Stimulated activated CD4-positive, alpha-beta T cell treated with anti-CD3 and anti-CD28 coated beads, Interleukin-1b, Interleukin-23, amount 100 ng/mL, for 48 hours (primary cell): ENCODE measurements around the gene SCUBE2.
"Not testable (repeated sequence)": the region's sequence is repeated elsewhere in the genome, so short reads cannot be mapped to it uniquely, and the experiment has no call there.

ENCODE experiments used
- DNase-seq: peaks from one replicate; pipeline ENCODE4 v3.0.0-alpha.2; 2020

The SCUBE2 gene

GRCh38 chr11:9003573-9004182 is 87.7 kb downstream of the SCUBE2 start, which contains the start of gene NRIP3:
Gene NRIP3, minus strand, starts transcription at chr11:9004001. Its CDS starts 66 bp downstream, at chr11:9003935.
- DNase-seq = peak; percentile 67

DNA sequence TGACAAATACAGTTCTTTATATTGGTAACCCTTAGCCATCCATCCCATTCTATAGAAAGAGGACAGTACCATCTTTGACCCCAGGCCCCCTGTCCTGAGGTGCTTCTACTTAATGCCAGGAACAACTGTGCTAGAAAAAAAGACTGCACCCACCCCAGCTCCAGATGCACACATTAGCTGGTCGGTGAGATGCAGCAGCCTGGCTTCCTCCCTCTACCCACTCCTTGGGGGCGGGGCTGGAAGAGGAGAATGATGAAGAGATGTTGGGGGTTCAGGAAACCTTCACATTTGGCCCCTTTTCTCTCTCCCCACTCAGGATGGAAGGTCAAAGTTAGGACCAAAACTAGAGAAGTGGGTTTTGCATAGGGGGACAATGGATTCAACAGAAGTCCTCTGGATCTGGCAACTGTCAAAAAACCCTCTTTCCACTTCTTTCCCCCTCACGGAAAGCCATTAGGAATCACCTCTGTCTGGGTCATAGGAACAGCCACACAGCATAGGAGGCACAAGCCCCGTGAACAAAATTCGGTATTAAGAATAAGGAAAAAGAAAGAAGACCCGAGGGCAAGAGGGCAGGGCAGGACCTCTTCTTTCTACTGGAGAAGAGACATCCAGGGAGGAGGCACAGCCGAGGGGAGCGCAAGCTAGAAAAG is 88.4 kb downstream of the SCUBE2 start:
- DNase-seq = no peak

GRCh38 chr11:9001736-9002135 is 89.7 kb downstream of the SCUBE2 start:
- peak; percentile 77 for DNase-seq

DNA sequence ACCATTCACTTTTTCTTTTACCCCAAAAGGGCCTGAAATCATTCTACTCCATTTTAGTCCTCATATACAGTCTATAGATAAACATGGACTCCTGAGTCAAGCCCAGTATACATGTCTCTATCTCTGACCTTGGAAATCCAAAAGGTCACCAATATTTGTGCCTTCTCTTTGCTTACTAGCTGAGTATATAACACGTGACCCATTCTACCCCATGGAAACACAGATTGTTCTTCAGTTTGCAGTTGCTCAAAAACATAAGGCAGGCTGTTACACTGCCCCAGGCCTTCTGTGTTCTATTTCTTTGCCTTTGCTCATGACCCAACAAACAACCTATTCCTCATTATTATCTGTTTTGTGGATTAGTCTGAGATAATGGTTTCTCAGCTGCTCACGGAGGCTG is 93.4 kb downstream of the SCUBE2 start:
- no peak for DNase-seq

GRCh38 chr11:8997451-8997850 is 93.9 kb downstream of the SCUBE2 start:
- DNase-seq = no peak

DNA sequence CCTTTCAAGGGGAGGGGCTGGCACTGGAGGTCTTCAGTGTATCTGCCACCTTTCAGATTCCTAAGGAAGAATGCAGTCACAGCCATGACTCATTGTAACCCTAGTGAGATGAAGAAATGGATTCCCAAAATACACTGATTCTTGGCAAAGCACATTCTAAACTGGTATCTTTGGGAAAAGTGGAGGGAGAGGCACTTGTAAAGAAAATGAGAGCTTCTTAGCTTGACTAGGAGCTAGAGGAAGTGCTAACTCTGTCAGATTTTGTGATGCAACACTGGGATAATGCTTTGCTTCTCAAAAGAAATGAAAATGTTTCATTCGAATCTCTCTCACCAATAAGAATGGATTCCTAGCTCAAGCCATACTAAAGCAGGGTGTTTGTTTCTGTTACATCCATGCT is 101.9 kb downstream of the SCUBE2 start:
- DNase-seq = no peak

- no peak for DNase-seq
Observed at GRCh38 chr11:8988329-8989234, 102.8 kb downstream of the SCUBE2 start.

- no peak for DNase-seq
Observed at GRCh38 chr11:8987446-8987845, 104.0 kb downstream of the SCUBE2 start.

DNA sequence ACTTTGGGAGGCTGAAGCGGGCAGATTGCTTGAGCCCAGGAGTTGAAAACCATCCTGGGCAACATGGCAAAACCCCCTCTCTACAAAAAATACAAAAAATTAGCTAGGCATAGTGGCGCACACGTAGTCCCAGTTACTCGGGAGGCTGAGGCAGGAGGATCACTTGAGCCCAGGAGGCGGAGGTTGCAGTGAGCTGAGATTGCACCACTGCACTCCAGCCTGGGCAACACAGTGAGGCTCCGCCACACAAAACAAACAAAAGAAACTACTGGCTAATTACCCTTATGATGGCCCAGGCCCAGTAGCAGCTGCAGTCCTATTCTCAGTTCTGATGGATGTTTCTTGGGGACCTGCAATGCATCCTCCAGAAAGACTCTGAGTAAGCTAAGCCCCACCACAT is 104.6 kb downstream of the SCUBE2 start:
- DNase-seq = not testable (repeated sequence)

DNA sequence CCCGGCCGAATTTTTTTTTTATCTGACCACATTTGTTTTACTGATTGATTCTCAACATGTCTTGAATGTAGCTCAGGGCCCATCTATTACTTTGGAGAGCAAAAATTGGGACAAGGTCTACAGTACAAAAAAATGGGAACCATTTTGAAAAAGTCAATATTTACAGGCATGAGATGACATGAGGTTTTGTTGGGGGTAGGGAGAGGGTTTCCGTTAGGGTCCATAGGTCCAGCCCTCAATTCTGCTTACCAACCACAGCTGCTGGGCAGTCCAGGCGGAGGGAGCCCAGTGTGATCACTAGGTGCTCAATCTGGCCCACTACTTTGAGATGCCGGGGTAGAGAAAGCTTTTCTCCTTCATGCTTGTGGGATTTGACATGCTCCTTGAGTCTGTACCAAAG is 105.9 kb downstream of the SCUBE2 start:
- DNase-seq = no peak

DNA sequence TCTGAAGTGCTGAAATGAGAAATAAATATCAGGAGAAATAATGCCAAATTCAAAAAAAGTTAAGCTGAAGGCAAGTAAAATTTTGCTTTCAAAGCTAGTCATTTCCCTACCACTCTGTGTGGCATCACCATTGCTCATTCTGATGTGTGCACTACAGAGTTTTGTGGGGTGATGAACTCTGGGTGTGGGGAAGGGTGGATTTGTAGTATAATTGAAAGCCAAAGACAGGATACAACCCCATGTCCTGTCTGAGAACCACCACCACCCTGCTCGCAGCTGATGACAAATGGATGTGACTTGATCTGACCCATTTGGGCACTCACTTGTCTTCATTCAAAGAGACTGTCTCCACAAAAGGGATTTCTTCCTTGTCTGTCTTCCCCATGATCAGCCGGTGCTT is 107.8 kb downstream of the SCUBE2 start:
- peak; percentile 37 for DNase-seq

GRCh38 chr11:8980485-8980884 is 110.9 kb downstream of the SCUBE2 start:
- DNase-seq = no peak

GRCh38 chr11:8979365-8979764 is 112.0 kb downstream of the SCUBE2 start:
- not testable (repeated sequence) for DNase-seq

- no peak for DNase-seq
Observed at GRCh38 chr11:8973121-8973520, 118.3 kb downstream of the SCUBE2 start.

- no peak for DNase-seq
Observed at GRCh38 chr11:8971924-8972316, 119.5 kb downstream of the SCUBE2 start.

GRCh38 chr11:8971196-8971923 is 120.0 kb downstream of the SCUBE2 start:
- no peak for DNase-seq
